K562 (cell line): ENCODE data around the gene COL25A1. TPM values are rescaled to one million over a fixed set of nuclear protein-coding genes. Genes with fewer than 3 reads are reported as not detected.

Experiments
- DDX20 ChIP-seq: fragments of 450-650 bp; IDR thresholded peaks from 2 replicates; pipeline ENCODE4 v1.6.1; 2016; ENCODE audit warnings: missing genetic modification characterization, low read depth, mild to moderate bottlenecking, missing compliant biosample characterization, moderate library complexity
- EP300 ChIP-seq: IDR thresholded peaks from 2 replicates; pipeline ENCODE4 v1.6.1; 2012; ENCODE audit warnings: low read length, improper control_type of control experiment
- GATAD2B ChIP-seq: fragments of 450-650 bp; IDR thresholded peaks from 2 replicates; pipeline ENCODE4 v1.6.1; 2017; ENCODE audit warnings: mild to moderate bottlenecking, borderline replicate concordance
- HNRNPH1 ChIP-seq: fragments of 200-400 bp; formaldehyde crosslinking; optimal IDR thresholded peaks from 2 replicates; pipeline ENCODE3; 2017; ENCODE audit warnings: low read depth, mild to moderate bottlenecking, low read length, moderate library complexity
- HNRNPL ChIP-seq: fragments of 200-400 bp; formaldehyde crosslinking; IDR thresholded peaks from 2 replicates; pipeline ENCODE4 v1.6.1; 2017; ENCODE audit warnings: low read depth, mild to moderate bottlenecking, low read length
- KAT2B ChIP-seq: IDR thresholded peaks from one replicate; pipeline ENCODE4 v1.6.1; 2012; ENCODE audit warnings: low read depth, mild to moderate bottlenecking, control low read depth, inconsistent platforms, low read length, moderate library complexity
- MECOM ChIP-seq: fragments of 250-450 bp; sonication (Bioruptor Pico); IDR thresholded peaks from 2 replicates; pipeline ENCODE4 v1.8.0; 2022; ENCODE audit warnings: inconsistent platforms
- MTF1 ChIP-seq: fragments of 250-450 bp; sonication (Bioruptor Pico); IDR thresholded peaks from 2 replicates; pipeline ENCODE4 v1.9.0; 2021; ENCODE audit warnings: moderate library complexity, mild to moderate bottlenecking, inconsistent platforms, borderline replicate concordance
- PTRF ChIP-seq: fragments of 450-650 bp; IDR thresholded peaks from 2 replicates; pipeline ENCODE4 v1.6.1; 2016; ENCODE audit warnings: mild to moderate bottlenecking, missing genetic modification characterization, missing compliant biosample characterization
- RBM15 ChIP-seq: fragments of 200-400 bp; formaldehyde crosslinking; IDR thresholded peaks from 2 replicates; pipeline ENCODE4 v1.6.1; 2018; ENCODE audit warnings: mild to moderate bottlenecking, low read length, moderate library complexity; ENCODE audit not compliant: insufficient read depth
- SMARCE1 ChIP-seq: fragments of 450-650 bp; IDR thresholded peaks from 2 replicates; pipeline ENCODE4 v1.7.1; 2016; ENCODE audit warnings: mild to moderate bottlenecking
- SPI1 ChIP-seq: IDR thresholded peaks from 2 replicates; pipeline ENCODE4 v1.6.1; 2011; ENCODE audit warnings: low read depth, low read length, control low read depth, borderline replicate concordance
- ZNF12 ChIP-seq: sonication (generic); formaldehyde crosslinking; IDR thresholded peaks from 2 replicates; pipeline ENCODE4 v1.4.0; 2020; ENCODE audit warnings: mild to moderate bottlenecking, missing genetic modification reagents
- polyA plus RNA-seq, 8 experiments: library from polyadenylated mRNA; depleted of rRNA in 4 of 8; stranded (reverse) in 5 of 8; unstranded in 3 of 8; fragments of >200 nt; fragmentation: Nextera tagmentation in 2 of 8; fragmentation: Illumina TruSeq in 1 of 8; extraction: Ambion mirVana in 2 of 8; extraction: Trizol in 1 of 8; gene quantifications; 2 replicates each; pipeline versions ENCODE4 v1.2.1 to v1.2.3, GENCODE V29; 2011 to 2014; ENCODE audit warnings: inconsistent platforms in 1 of 8, missing spikeins in 1 of 8
- total RNA-seq, 7 experiments: library from RNA; depleted of rRNA in 6 of 7; stranded (reverse); fragments of >200 nt in 6 of 7; fragmentation: Illumina TruSeq in 2 of 7; extraction: Trizol in 2 of 7; gene quantifications; 2 replicates each; pipeline versions ENCODE4 v1.2.1 to v1.2.3, GENCODE V29; 2011 to 2021; ENCODE audit warnings: low replicate concordance in 1 of 7
- TF ChIP-seq, protein P1 (sequence below): fragments of 450-650 bp; IDR thresholded peaks from 2 replicates; pipeline ENCODE4 v1.6.1; 2016
- TF ChIP-seq, protein P2 (sequence below): fragments of 450-650 bp; IDR thresholded peaks from 2 replicates; pipeline ENCODE4 v1.6.1; 2017; ENCODE audit warnings: antibody characterized with exemption, mild to moderate bottlenecking
- TF ChIP-seq, protein P3 (sequence below): fragments of 250-450 bp; sonication (Bioruptor Pico); IDR thresholded peaks from 2 replicates; pipeline ENCODE4 v1.4.0; 2020; ENCODE audit warnings: mild to moderate bottlenecking, moderate library complexity, borderline replicate concordance
- TF ChIP-seq, protein P4 (sequence below): fragments of 450-650 bp; IDR thresholded peaks from 2 replicates; pipeline ENCODE4 v1.6.1; 2016; ENCODE audit warnings: mild to moderate bottlenecking

Gene COL25A1
- total and polyA plus RNA-seq, 9 of the 15 experiments (the other 6 are each of a cell fraction or from before 2014, with no cell fraction given): 0.03 to 0.62 (median 0.27) TPM

DNA sequence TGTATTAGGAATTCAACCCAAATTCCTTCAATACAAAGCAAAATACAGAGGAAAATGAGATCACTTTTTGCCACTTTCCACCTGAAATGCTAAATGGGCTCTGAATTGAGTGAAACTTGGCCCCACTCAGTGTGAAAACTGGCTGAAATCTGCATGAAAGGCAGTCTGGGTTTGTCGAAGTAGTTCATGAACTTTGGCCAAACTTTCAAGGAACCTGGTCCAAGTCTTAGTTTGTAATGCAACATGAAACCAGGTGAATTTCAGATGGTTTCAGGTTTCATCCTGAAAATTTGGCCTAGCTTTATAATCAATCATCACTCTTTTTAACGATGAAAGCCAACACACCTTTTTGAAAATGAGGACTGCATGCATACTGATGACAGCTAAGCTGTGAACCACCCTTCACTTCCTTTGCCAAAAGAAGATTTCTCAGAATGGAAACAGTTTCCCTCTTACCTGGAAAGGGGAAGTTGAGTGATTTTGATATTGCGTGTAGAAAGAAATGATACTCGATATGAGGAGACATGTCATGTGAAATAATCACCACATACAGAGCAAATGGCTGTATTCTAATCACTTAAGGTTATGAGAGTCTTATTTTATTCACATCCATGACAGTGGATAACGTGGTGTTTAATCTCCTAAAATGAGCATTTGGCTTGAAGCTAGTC is 329.7 kb downstream of the COL25A1 start (continued):
- TF ChIP-seq SMARCE1: peak; percentile 32; the same call in 1 of the 2 replicates
- no peak for TF ChIP-seq HNRNPL
- TF ChIP-seq, protein P1, sequence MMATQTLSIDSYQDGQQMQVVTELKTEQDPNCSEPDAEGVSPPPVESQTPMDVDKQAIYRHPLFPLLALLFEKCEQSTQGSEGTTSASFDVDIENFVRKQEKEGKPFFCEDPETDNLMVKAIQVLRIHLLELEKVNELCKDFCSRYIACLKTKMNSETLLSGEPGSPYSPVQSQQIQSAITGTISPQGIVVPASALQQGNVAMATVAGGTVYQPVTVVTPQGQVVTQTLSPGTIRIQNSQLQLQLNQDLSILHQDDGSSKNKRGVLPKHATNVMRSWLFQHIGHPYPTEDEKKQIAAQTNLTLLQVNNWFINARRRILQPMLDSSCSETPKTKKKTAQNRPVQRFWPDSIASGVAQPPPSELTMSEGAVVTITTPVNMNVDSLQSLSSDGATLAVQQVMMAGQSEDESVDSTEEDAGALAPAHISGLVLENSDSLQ: peak; percentile 50; the same call in 1 of the 2 replicates
- TF ChIP-seq, protein P2, sequence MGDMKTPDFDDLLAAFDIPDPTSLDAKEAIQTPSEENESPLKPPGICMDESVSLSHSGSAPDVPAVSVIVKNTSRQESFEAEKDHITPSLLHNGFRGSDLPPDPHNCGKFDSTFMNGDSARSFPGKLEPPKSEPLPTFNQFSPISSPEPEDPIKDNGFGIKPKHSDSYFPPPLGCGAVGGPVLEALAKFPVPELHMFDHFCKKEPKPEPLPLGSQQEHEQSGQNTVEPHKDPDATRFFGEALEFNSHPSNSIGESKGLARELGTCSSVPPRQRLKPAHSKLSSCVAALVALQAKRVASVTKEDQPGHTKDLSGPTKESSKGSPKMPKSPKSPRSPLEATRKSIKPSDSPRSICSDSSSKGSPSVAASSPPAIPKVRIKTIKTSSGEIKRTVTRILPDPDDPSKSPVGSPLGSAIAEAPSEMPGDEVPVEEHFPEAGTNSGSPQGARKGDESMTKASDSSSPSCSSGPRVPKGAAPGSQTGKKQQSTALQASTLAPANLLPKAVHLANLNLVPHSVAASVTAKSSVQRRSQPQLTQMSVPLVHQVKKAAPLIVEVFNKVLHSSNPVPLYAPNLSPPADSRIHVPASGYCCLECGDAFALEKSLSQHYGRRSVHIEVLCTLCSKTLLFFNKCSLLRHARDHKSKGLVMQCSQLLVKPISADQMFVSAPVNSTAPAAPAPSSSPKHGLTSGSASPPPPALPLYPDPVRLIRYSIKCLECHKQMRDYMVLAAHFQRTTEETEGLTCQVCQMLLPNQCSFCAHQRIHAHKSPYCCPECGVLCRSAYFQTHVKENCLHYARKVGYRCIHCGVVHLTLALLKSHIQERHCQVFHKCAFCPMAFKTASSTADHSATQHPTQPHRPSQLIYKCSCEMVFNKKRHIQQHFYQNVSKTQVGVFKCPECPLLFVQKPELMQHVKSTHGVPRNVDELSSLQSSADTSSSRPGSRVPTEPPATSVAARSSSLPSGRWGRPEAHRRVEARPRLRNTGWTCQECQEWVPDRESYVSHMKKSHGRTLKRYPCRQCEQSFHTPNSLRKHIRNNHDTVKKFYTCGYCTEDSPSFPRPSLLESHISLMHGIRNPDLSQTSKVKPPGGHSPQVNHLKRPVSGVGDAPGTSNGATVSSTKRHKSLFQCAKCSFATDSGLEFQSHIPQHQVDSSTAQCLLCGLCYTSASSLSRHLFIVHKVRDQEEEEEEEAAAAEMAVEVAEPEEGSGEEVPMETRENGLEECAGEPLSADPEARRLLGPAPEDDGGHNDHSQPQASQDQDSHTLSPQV: 0 out of 2 replicates have a peak, but pooled peaks have one; percentile 36
- TF ChIP-seq EP300: peak; percentile 77
- TF ChIP-seq HNRNPH1: no peak
- no peak for TF ChIP-seq GATAD2B
- TF ChIP-seq ZNF12 (CRISPR knock-in tag): no peak
- no peak for TF ChIP-seq PTRF (tag)
- peak; percentile 58; the same call in 1 of the 2 replicates for TF ChIP-seq SPI1
- TF ChIP-seq MTF1 (CRISPR knock-in tag): no peak
- TF ChIP-seq DDX20 (tag): no peak
- TF ChIP-seq, protein P3, sequence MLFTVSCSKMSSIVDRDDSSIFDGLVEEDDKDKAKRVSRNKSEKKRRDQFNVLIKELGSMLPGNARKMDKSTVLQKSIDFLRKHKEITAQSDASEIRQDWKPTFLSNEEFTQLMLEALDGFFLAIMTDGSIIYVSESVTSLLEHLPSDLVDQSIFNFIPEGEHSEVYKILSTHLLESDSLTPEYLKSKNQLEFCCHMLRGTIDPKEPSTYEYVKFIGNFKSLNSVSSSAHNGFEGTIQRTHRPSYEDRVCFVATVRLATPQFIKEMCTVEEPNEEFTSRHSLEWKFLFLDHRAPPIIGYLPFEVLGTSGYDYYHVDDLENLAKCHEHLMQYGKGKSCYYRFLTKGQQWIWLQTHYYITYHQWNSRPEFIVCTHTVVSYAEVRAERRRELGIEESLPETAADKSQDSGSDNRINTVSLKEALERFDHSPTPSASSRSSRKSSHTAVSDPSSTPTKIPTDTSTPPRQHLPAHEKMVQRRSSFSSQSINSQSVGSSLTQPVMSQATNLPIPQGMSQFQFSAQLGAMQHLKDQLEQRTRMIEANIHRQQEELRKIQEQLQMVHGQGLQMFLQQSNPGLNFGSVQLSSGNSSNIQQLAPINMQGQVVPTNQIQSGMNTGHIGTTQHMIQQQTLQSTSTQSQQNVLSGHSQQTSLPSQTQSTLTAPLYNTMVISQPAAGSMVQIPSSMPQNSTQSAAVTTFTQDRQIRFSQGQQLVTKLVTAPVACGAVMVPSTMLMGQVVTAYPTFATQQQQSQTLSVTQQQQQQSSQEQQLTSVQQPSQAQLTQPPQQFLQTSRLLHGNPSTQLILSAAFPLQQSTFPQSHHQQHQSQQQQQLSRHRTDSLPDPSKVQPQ (CRISPR knock-in tag): no peak
- TF ChIP-seq MECOM (CRISPR knock-in tag): peak; percentile 51; the same call in 1 of the 2 replicates
- TF ChIP-seq RBM15: no peak
- TF ChIP-seq, protein P4, sequence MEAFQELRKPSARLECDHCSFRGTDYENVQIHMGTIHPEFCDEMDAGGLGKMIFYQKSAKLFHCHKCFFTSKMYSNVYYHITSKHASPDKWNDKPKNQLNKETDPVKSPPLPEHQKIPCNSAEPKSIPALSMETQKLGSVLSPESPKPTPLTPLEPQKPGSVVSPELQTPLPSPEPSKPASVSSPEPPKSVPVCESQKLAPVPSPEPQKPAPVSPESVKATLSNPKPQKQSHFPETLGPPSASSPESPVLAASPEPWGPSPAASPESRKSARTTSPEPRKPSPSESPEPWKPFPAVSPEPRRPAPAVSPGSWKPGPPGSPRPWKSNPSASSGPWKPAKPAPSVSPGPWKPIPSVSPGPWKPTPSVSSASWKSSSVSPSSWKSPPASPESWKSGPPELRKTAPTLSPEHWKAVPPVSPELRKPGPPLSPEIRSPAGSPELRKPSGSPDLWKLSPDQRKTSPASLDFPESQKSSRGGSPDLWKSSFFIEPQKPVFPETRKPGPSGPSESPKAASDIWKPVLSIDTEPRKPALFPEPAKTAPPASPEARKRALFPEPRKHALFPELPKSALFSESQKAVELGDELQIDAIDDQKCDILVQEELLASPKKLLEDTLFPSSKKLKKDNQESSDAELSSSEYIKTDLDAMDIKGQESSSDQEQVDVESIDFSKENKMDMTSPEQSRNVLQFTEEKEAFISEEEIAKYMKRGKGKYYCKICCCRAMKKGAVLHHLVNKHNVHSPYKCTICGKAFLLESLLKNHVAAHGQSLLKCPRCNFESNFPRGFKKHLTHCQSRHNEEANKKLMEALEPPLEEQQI: 0 out of 2 replicates have a peak, but pooled peaks have one; percentile 23
- TF ChIP-seq KAT2B: no peak
